ENCODE measurements around the gene ZNF410. TPM values are rescaled to one million over a fixed set of nuclear protein-coding genes. Genes with fewer than 3 reads are reported as not detected.
"Not testable (repeated sequence)": the region's sequence is repeated elsewhere in the genome, so short reads cannot be mapped to it uniquely, and the experiment has no call there.

ZNF410 gene
- total RNA-seq, 2 experiments from 2014 or later = 49.3 to 51.7 TPM

GRCh38 chr14:73863209-73863608 is 23.4 kb upstream of the ZNF410 start:
- Mint-ChIP-seq H3K4me3 (no peak overlapping the region), H3K27ac (no peak overlapping the region), H3K27me3 (no peaks in the 10 kb centered on the region), H3K4me1 (no peaks in the 10 kb centered on the region), H3K9me3 (no peaks in the 10 kb centered on the region), H3K36me3 (ENCODE audit: low read depth) (no peaks in the 10 kb centered on the region)
- ChIA-PET CTCF (interaction anchor here (0.9 to 1.6 kb wide), 2 partner anchors 12 to 136 kb away, joined by 3 to 5 read pairs; partner anchors contain the start of gene PTGR2), POLR2A (no interaction called here)
- no peak for DNase-seq

GRCh38 chr14:73865534-73866113 is 21.0 kb upstream of the ZNF410 start:
- DNase-seq = no peak
- no peaks in the 10 kb centered on the region for H3K9me3 Mint-ChIP-seq
- no peaks in the 10 kb centered on the region for H3K4me1 Mint-ChIP-seq
- H3K27me3 Mint-ChIP-seq = no peaks in the 10 kb centered on the region
- H3K4me3 Mint-ChIP-seq = no peak overlapping the region
- H3K36me3 Mint-ChIP-seq (ENCODE audit: low read depth) = no peaks in the 10 kb centered on the region
- POLR2A ChIA-PET = no interaction called here
- H3K27ac Mint-ChIP-seq = no peak overlapping the region
- CTCF ChIA-PET = interaction anchor here (0.8 kb wide), 1 partner anchor 59 kb away, joined by 3 read pairs; no protein-coding TSS in a partner anchor

- H3K27ac Mint-ChIP-seq; H3K9me3 Mint-ChIP-seq; H3K27me3 Mint-ChIP-seq; POLR2A ChIA-PET; H3K36me3 Mint-ChIP-seq (ENCODE audit: low read depth); DNase-seq; H3K4me3 Mint-ChIP-seq; H3K4me1 Mint-ChIP-seq: not testable (repeated sequence)
- CTCF ChIA-PET = interaction anchor here (0.6 kb wide), 3 partner anchors 127 to 700 kb away, joined by 3 to 4 read pairs (median 4); no protein-coding TSS in a partner anchor
Measured at GRCh38 chr14:73869754-73870153, 16.9 kb upstream of the ZNF410 start.

GRCh38 chr14:73870525-73871235 is 16.0 kb upstream of the ZNF410 start:
- ChIA-PET CTCF (interaction anchor here (0.6 kb wide), 1 partner anchor 312 kb away, joined by 4 read pairs; no protein-coding TSS in a partner anchor), POLR2A (no interaction called here)
- no peak overlapping the region for H3K4me3 Mint-ChIP-seq
- no peaks in the 10 kb centered on the region for H3K27me3 Mint-ChIP-seq
- DNase-seq = no peak
- no peaks in the 10 kb centered on the region for H3K36me3 Mint-ChIP-seq (ENCODE audit: low read depth)
- no peaks in the 10 kb centered on the region for H3K4me1 Mint-ChIP-seq
- H3K9me3 Mint-ChIP-seq = no peaks in the 10 kb centered on the region
- H3K27ac Mint-ChIP-seq = no peak overlapping the region

- Mint-ChIP-seq H3K4me1 (no peaks in the 10 kb centered on the region), H3K4me3 (no peak overlapping the region)
Measured at GRCh38 chr14:73873660-73874059, 13.0 kb upstream of the ZNF410 start.

GRCh38 chr14:73877790-73878189 is 8.9 kb upstream of the ZNF410 start:
- ChIA-PET CTCF (interaction anchor here (1.0 kb wide), 1 partner anchor 9 kb away, joined by 3 read pairs; the partner anchor contains the start of gene ZNF410), POLR2A (no interaction called here)
- Mint-ChIP-seq H3K27me3 (no peaks in the 10 kb centered on the region), H3K36me3 (ENCODE audit: low read depth) (no peaks in the 10 kb centered on the region), H3K4me1 (peaks cover 4% of the 10 kb centered on the region), H3K9me3 (no peaks in the 10 kb centered on the region), H3K27ac (no peak overlapping the region), H3K4me3 (no peak overlapping the region)
- DNase-seq = no peak

More at GRCh38 chr14:73873660-73874059, 13.0 kb upstream of the ZNF410 start:
- no peak overlapping the region for H3K27ac Mint-ChIP-seq
- no peaks in the 10 kb centered on the region for H3K27me3 Mint-ChIP-seq
- DNase-seq = no peak
- ChIA-PET POLR2A (no interaction called here), CTCF (no interaction called here)
- no peaks in the 10 kb centered on the region for H3K9me3 Mint-ChIP-seq
- H3K36me3 Mint-ChIP-seq (ENCODE audit: low read depth) = no peaks in the 10 kb centered on the region

GRCh38 chr14:73878436-73878835 is 8.2 kb upstream of the ZNF410 start:
- Mint-ChIP-seq H3K4me3 (no peak overlapping the region), H3K27ac (no peak overlapping the region), H3K9me3 (no peaks in the 10 kb centered on the region), H3K4me1 (peaks cover 4% of the 10 kb centered on the region), H3K27me3 (no peaks in the 10 kb centered on the region), H3K36me3 (ENCODE audit: low read depth) (no peaks in the 10 kb centered on the region)
- DNase-seq = no peak
- CTCF ChIA-PET = interaction anchor here (0.6 to 0.9 kb wide), 2 partner anchors 13 to 145 kb away, joined by 3 read pairs; no protein-coding TSS in a partner anchor
- POLR2A ChIA-PET = no interaction called here

- CTCF ChIA-PET = interaction anchor here (0.6 to 0.9 kb wide), 2 partner anchors 13 to 146 kb away, joined by 3 read pairs; no protein-coding TSS in a partner anchor
- no peaks in the 10 kb centered on the region for H3K27me3 Mint-ChIP-seq
- POLR2A ChIA-PET = no interaction called here
- no peak for DNase-seq
- no peak overlapping the region for H3K27ac Mint-ChIP-seq
- no peaks in the 10 kb centered on the region for H3K9me3 Mint-ChIP-seq
- no peak overlapping the region for H3K4me3 Mint-ChIP-seq
- H3K4me1 Mint-ChIP-seq = peaks cover 4% of the 10 kb centered on the region
- no peaks in the 10 kb centered on the region for H3K36me3 Mint-ChIP-seq (ENCODE audit: low read depth)
Measured at GRCh38 chr14:73879027-73879426, 7.6 kb upstream of the ZNF410 start.

- peaks cover 3% of the 10 kb centered on the region for H3K36me3 Mint-ChIP-seq (ENCODE audit: low read depth)
- H3K27me3 Mint-ChIP-seq = no peaks in the 10 kb centered on the region
- ChIA-PET CTCF (no interaction called here), POLR2A (no interaction called here)
- H3K4me3 Mint-ChIP-seq = peak overlapping the region; percentile 98
- no peak for DNase-seq
- H3K27ac Mint-ChIP-seq = peak overlapping the region; percentile 73
- peaks cover 42% of the 10 kb centered on the region for H3K4me1 Mint-ChIP-seq
- H3K9me3 Mint-ChIP-seq = no peaks in the 10 kb centered on the region
Measured at GRCh38 chr14:73884438-73885190, 2.0 kb upstream of the ZNF410 start.

- H3K9me3 Mint-ChIP-seq = no peaks in the 10 kb centered on the region
- peak overlapping the region; percentile 98 for H3K4me3 Mint-ChIP-seq
- peaks cover 46% of the 10 kb centered on the region for H3K4me1 Mint-ChIP-seq
- peak overlapping the region; percentile 97 for H3K27ac Mint-ChIP-seq
- DNase-seq = no peak
- no peaks in the 10 kb centered on the region for H3K27me3 Mint-ChIP-seq
- peaks cover 7% of the 10 kb centered on the region for H3K36me3 Mint-ChIP-seq (ENCODE audit: low read depth)
- ChIA-PET POLR2A (no interaction called here), CTCF (interaction anchor here (1.0 to 1.2 kb wide), 3 partner anchors 9 to 829 kb away, joined by 3 to 4 read pairs (median 3); partner anchors contain the start of gene RBM25)
Measured at GRCh38 chr14:73887318-73887616, 608 bp downstream of the ZNF410 start.

GRCh38 chr14:73887694-73888459 is 1.2 kb downstream of the ZNF410 start:
- peaks cover 46% of the 10 kb centered on the region for H3K4me1 Mint-ChIP-seq
- POLR2A ChIA-PET = no interaction called here
- no peaks in the 10 kb centered on the region for H3K9me3 Mint-ChIP-seq
- CTCF ChIA-PET = interaction anchor here (1.1 kb wide), 1 partner anchor 8 kb away, joined by 4 read pairs; no protein-coding TSS in a partner anchor
- no peak for DNase-seq
- peak overlapping the region; percentile 98 for H3K4me3 Mint-ChIP-seq
- H3K27ac Mint-ChIP-seq = peak overlapping the region; percentile 97
- no peaks in the 10 kb centered on the region for H3K27me3 Mint-ChIP-seq
- H3K36me3 Mint-ChIP-seq (ENCODE audit: low read depth) = peaks cover 7% of the 10 kb centered on the region

- Mint-ChIP-seq H3K36me3 (ENCODE audit: low read depth) (peaks cover 7% of the 10 kb centered on the region), H3K9me3 (no peaks in the 10 kb centered on the region), H3K27me3 (no peaks in the 10 kb centered on the region), H3K4me1 (peaks cover 46% of the 10 kb centered on the region), H3K27ac (peak overlapping the region; percentile 21), H3K4me3 (peak overlapping the region; percentile 98)
- ChIA-PET CTCF (interaction anchor here (1.0 kb wide), 1 partner anchor 13 kb away, joined by 3 read pairs; no protein-coding TSS in a partner anchor), POLR2A (no interaction called here)
- no peak for DNase-seq
Measured at GRCh38 chr14:73888460-73888725, 1.7 kb downstream of the ZNF410 start.
